ENCODE measurements around the gene ELMO2. TPM values are rescaled to one million over a fixed set of nuclear protein-coding genes. Genes with fewer than 3 reads are reported as not detected.

The ELMO2 gene
- total RNA-seq, 2 donors from 2014 or later = 47.7 to 117 TPM

DNA sequence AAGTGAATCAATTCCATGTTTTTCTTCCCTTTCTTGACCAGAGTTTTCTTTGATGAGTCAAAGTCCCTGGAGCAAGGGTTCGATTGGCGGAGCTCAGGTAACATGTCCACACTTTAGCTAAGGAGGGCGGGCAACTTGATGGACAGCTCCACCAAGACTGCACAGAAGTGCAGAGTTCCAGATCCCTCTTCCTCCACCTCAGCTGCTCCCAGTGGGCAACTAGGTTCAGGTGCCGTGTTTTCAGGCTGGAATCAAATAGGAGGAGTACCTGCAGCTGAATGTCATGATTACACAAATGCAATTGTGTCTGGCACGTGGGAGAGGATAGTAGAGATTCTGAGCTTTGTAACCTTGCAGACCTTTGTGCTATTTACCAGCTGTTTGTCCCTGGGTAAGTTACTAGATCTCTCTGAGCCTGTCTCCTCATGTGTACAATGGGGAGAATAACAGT lies 1.9 kb upstream of the ELMO2 start:
- Histone ChIP-seq H3K27me3 (replicated peaks; ENCODE audit: insufficient read depth) (no peaks in the 10 kb centered on the region), H3K36me3 (no peaks in the 10 kb centered on the region), H3K4me1 (replicated peaks) (peaks cover 3% of the 10 kb centered on the region), H3K27ac (no peak overlapping the region), H3K4me3 (no peak overlapping the region), H3K9me3 (no peaks in the 10 kb centered on the region)
- TF ChIP-seq, protein P1, sequence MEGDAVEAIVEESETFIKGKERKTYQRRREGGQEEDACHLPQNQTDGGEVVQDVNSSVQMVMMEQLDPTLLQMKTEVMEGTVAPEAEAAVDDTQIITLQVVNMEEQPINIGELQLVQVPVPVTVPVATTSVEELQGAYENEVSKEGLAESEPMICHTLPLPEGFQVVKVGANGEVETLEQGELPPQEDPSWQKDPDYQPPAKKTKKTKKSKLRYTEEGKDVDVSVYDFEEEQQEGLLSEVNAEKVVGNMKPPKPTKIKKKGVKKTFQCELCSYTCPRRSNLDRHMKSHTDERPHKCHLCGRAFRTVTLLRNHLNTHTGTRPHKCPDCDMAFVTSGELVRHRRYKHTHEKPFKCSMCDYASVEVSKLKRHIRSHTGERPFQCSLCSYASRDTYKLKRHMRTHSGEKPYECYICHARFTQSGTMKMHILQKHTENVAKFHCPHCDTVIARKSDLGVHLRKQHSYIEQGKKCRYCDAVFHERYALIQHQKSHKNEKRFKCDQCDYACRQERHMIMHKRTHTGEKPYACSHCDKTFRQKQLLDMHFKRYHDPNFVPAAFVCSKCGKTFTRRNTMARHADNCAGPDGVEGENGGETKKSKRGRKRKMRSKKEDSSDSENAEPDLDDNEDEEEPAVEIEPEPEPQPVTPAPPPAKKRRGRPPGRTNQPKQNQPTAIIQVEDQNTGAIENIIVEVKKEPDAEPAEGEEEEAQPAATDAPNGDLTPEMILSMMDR (IDR thresholded peaks at IDR 0.05) = no peak
- TF ChIP-seq POLR2AphosphoS5 (IDR thresholded peaks at IDR 0.05) = no peak
- TF ChIP-seq POLR2A (IDR thresholded peaks at IDR 0.05) = no peak
- intact Hi-C loops (cut with DNase I) = no loop called here
- DNase-seq (ENCODE audit: low spot score) = no peak
- 75% methylated on average over 5 of the region's 5 CpGs for WGBS

DNA sequence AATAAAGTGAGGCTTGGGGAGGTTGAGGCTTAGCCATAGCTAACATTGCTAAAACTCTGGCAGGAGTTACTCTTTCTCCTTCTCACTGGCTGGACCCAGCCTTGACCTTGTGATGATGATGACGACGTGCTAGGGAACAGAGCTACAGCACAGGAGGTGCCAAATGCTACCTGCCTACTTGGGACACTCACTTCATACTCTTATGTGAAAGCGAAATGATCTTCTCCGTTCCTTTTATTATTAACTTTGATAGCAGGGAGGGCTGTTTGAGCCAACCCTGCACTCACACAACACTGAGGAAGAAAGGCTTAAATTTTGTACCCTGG lies 1.2 kb upstream of the ELMO2 start:
- H3K27me3 ChIP-seq (replicated peaks; ENCODE audit: insufficient read depth) = no peaks in the 10 kb centered on the region
- intact Hi-C loops (cut with DNase I) = no loop called here
- no peak for DNase-seq (ENCODE audit: low spot score)
- H3K9me3 ChIP-seq = no peaks in the 10 kb centered on the region
- H3K36me3 ChIP-seq = no peaks in the 10 kb centered on the region
- H3K27ac ChIP-seq = peak overlapping the region; percentile 98
- H3K4me3 ChIP-seq = no peak overlapping the region
- TF ChIP-seq POLR2AphosphoS5 (IDR thresholded peaks at IDR 0.05) = no peak
- TF ChIP-seq POLR2A (IDR thresholded peaks at IDR 0.05) = no peak
- TF ChIP-seq, protein P1 (IDR thresholded peaks at IDR 0.05) = no peak
- H3K4me1 ChIP-seq (replicated peaks) = peaks cover 9% of the 10 kb centered on the region
- WGBS = 68% methylated on average over 4 of the region's 4 CpGs

DNA sequence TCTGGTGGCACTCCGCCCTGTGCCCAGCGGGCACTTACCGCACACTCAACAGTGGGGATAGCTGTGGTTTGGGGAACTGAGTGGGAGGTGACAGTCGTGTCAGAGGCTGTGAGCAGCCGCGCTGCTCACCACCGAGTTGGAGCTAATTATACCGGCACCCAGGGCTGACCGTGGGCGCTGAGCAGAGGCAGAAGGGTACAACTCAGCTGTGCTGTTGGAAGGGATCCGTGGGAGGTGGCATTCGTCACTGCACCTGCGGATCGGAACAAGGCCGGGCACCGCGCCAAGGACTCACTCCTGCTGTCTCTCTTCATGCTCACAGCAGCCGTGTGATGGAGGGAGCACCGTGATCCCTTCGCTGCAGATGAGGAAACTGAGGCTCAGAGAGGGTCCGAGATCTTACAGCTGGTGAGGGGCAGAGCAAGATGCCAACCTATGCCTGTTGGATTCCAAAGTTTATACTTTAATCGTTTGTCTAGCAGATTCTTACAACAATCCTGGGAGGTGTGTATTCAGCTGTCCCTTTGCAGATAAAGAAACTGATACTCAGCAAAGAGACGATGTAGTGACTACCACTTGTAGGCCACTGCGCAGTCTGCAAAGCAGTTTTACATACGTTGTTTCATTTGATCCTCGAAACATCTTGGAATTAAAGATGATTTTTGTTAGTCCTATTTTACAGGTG lies 713 bp upstream of the ELMO2 start:
- H3K4me3 ChIP-seq = peak overlapping the region; percentile 87 to 95
- TF ChIP-seq, protein P1 (IDR thresholded peaks at IDR 0.05) = peak in 1 of 4 experiments; percentile 5
- TF ChIP-seq POLR2AphosphoS5 (IDR thresholded peaks at IDR 0.05) = no peak
- TF ChIP-seq POLR2A (IDR thresholded peaks at IDR 0.05) = no peak
- DNase-seq (ENCODE audit: low spot score) = peak; percentile 83
- H3K36me3 ChIP-seq = no peaks in the 10 kb centered on the region
- peak overlapping the region; percentile 98 for H3K27ac ChIP-seq
- peaks cover 14% of the 10 kb centered on the region for H3K4me1 ChIP-seq (replicated peaks)
- H3K27me3 ChIP-seq (replicated peaks; ENCODE audit: insufficient read depth) = no peaks in the 10 kb centered on the region
- intact Hi-C loops (cut with DNase I) = no loop called here
- H3K9me3 ChIP-seq = no peaks in the 10 kb centered on the region
- WGBS = 14% methylated on average over 25 of the region's 26 CpGs

DNA sequence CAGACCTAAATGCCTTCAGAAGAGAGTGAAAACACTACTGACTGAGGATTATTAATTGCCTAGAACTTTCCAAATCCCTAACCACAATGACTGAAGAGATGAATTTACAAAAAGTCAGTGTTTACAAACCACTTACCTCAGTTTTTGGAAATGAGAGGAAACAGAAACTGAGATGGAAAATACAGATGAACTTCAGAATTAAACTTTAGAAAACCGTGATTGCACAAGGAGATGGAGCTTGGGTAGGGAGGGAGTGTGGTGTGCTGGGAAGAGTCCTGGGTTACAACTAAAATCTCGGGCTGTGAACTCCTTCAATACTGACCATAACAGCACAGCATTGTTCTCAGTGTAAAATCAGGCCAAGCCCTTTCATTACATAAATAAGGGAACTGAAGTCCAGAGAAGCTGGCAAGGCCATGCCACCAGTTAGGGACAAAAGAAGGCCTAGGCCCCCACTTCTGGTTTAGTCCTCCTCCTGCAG lies 4.0 kb downstream of the ELMO2 start:
- TF ChIP-seq POLR2AphosphoS5 (IDR thresholded peaks at IDR 0.05) = no peak
- no peak for TF ChIP-seq POLR2A (IDR thresholded peaks at IDR 0.05)
- TF ChIP-seq, protein P1 (IDR thresholded peaks at IDR 0.05) = no peak
- H3K4me3 ChIP-seq = no peak overlapping the region
- no peaks in the 10 kb centered on the region for H3K27me3 ChIP-seq (replicated peaks; ENCODE audit: insufficient read depth)
- H3K36me3 ChIP-seq = no peaks in the 10 kb centered on the region
- no peaks in the 10 kb centered on the region for H3K9me3 ChIP-seq
- H3K27ac ChIP-seq = peak overlapping the region; percentile 98
- intact Hi-C loops (cut with DNase I) = loop anchor here (5.0 kb wide), 1 partner anchor 40 kb away; no protein-coding TSS in a partner anchor
- no peak for DNase-seq (ENCODE audit: low spot score)
- whole genome bisulfite sequencing = 34% methylated on average over 2 of the region's 2 CpGs
- H3K4me1 ChIP-seq (replicated peaks) = peaks cover 48% of the 10 kb centered on the region

DNA sequence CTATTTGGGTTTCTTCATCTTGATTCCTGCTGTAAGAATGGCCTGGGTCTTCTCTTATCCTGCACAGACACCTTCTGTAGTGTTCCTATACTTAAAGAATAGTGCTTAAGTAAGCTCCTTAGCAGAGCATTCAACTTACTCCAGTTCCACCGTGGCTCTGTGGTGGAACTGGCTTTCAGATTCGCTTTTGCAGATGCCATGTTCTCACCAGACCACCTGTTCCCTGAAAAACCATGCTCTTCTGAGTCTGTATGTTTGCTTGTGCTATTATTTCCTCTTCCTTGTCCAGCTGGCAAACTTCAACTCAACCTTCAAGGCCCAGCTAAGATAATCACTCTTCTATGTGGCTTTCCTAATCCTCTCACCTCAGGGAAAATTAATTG lies 4.9 kb downstream of the ELMO2 start:
- 60% methylated on average over 2 of the region's 2 CpGs for WGBS
- intact Hi-C loops (cut with DNase I) = loop anchor here (5.0 kb wide), 1 partner anchor 39 kb away; no protein-coding TSS in a partner anchor
- H3K9me3 ChIP-seq = no peaks in the 10 kb centered on the region
- H3K36me3 ChIP-seq = no peaks in the 10 kb centered on the region
- no peaks in the 10 kb centered on the region for H3K27me3 ChIP-seq (replicated peaks; ENCODE audit: insufficient read depth)
- no peak overlapping the region for H3K4me3 ChIP-seq
- H3K27ac ChIP-seq = peak overlapping the region; percentile 98
- TF ChIP-seq, protein P1 (IDR thresholded peaks at IDR 0.05) = no peak
- TF ChIP-seq POLR2AphosphoS5 (IDR thresholded peaks at IDR 0.05) (no peak), POLR2A (IDR thresholded peaks at IDR 0.05) (no peak)
- DNase-seq (ENCODE audit: low spot score) = no peak
- peaks cover 48% of the 10 kb centered on the region for H3K4me1 ChIP-seq (replicated peaks)

Measured in prostate gland (tissue), 2 donors.